GM19438 (cell line): ENCODE results near the gene ACOX2.
"Not testable (repeated sequence)": the region's sequence is repeated elsewhere in the genome, so short reads cannot be mapped to it uniquely, and the experiment has no call there.

Experiments used
- ATAC-seq: cut with Tn5 transposase; IDR thresholded peaks from one replicate; pipeline ENCODE4 v1.9.1; 2021; ENCODE audit warnings: low read depth; ENCODE audit not compliant: unreplicated experiment

Gene ACOX2

DNA sequence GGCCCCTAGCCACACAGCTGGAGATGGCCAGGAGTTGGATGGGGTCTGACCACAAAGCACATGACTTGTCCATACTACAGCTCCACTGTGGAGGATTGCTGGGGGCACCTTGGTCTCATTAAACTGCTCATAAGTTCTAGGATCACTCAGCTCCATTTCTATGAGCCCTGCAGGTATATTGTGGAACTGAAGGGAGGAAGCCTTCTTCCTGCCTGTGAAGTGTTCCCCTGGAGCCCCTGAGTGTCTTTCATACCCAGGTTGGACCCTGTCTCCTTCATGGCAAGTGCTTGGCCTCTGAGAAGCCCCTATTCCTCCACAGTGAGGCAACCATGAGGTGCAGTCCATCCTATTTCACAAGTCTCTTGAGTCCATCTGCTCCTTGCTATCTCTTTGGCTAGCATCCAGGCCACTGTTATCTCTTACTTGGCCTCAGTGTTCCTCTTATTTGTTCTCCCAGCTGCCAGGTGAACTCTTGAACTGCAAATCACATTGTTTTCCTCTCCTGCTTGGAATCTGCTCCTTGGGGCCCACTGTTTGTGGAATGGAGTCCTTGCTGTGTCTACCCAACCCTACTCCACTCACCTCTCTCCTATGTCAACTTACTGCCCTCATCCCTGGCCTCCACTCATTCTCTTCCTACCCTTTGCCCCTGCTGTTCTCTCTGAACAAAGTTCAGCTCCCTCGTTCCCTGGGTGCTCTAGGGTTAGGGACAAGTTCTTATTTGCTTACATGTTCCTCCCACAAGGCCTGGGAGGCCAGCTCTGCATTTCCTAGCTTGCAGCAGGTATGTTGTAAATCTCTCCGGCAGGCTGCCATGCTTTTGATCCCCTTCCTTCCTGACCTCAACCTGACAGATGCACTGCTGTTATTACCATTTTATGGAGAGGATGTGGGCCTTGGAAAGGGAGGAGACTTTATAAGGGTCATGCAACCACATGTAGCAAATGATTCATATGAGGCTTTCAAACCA lies 1.2 kb downstream of the ACOX2 start:
- no peak for ATAC-seq

DNA sequence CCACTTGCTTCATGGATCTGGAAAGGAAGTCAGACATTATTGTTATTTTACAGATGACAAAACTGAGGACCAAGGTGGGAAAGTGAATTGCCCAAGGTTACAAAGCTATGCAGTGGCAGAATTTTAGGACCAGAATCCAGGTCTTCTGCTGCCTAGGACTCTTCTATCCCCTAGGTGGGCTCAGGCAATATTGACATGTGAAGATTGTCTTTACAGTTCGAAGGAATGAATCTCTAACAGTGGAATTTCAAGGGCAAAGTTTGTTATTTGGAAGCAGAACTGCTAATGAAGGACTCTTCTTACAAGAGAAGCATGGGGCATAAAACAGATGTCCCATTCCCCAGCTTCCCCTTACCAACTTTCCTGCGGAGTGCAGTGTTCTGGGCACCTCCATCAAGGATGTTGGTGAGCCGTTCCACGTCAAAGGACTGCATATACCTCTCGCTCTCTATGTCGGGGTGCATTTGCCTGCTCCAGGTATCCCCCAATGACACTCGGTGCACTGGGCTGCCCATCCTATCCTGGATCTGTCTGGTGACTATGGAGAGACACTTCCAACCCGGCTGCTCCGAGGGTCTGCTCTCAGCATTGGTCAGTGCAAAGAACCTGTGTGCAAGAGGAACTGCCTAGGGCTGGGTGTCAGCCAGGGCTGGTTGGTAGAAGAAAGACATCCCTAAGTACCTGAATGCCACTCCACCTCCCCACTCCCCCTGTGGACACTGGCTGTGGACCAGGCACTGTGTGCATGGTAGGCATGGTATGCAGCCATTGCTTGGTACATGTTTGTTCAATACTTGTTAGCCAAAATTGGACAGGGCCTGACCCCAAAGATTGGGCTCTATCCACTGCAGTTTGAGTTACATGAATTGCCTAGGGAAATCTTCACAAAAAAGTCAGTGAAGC lies 2.1 kb downstream of the ACOX2 start:
- ATAC-seq = no peak

DNA sequence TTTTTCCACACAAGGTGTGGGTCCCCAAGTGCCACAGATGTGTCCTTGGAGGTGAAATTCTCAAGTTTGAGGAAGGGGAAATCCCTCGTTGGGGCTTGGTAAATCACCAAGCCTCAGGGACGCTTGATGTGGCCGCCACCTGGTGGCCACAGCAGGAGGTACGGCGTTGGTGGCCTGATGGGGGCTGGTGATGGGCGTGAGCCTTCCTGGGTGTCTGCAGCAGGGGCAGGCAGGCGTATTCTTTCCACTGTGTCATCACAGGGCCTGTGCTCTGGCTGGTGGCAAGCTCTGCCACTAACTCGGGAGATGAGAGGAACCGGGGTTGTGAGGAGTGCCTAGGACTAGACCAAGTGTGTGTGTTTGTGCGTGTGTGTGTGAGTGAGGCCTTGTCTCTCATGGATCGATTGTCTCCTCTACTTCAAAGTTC lies 4.2 kb downstream of the ACOX2 start:
- ATAC-seq = peak; percentile 88

DNA sequence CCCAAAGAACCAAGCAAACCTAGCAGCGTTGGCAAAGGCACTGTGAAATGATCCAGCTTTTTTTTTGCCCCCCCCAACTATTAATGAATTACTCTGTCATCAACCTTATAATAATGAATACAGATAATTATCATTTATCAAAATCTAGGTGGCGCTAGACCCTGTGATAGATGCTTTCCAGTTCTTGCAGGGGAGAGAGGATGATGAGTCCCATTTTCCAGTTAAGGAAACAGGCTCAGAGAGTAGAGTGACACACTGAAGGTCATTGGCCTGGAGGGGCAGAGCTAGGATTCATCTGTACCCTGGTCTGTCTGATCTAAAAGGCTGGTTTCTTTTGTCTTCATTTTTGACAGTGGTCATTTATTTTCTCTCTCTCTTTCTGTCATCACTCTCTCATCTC lies 5.0 kb downstream of the ACOX2 start:
- no peak for ATAC-seq

DNA sequence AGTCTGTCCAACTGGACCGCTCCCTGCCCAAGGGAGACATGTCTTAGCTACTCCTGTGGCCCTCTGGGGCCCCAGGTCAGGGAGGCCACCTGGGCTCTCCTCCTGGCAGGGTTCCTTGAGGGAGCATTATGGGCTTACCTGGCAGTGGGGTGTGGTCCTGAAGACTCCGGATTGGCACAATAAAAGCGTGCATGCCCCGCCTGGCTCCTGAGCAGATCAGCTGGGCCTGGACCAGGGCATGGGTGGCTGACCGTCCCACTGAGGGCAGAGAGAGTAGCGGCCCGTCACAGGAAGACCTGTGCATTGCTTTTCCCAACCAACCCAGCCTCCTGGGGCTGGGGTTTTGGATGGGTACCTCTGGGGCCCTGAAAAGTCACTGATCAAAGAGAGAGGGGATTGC lies 5.4 kb downstream of the ACOX2 start:
- no peak for ATAC-seq

DNA sequence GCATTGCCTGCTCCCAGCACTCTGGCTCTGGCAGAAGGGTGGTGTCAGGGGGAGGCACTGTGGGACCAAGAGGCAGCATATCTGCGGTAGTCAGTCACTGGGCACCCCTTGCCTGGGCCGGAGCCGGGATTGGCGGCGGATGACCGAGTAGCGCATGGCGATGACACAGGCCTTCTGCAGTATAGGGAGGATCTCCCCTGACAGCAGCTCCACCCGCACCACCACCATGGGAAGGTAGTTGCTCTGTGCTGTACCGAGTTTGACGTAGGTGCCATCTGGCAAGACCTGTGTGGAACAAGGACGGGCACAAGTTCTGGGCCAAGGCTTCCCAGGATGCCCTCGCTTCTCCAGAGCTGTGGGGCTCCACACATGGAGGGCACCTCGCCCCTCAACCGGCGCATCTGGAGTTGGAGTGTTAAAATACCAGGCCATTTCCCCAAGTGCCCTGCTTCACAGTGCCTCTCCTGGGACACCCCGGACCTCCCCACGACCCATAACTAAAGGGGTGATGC lies 6.6 kb downstream of the ACOX2 start:
- ATAC-seq = no peak

DNA sequence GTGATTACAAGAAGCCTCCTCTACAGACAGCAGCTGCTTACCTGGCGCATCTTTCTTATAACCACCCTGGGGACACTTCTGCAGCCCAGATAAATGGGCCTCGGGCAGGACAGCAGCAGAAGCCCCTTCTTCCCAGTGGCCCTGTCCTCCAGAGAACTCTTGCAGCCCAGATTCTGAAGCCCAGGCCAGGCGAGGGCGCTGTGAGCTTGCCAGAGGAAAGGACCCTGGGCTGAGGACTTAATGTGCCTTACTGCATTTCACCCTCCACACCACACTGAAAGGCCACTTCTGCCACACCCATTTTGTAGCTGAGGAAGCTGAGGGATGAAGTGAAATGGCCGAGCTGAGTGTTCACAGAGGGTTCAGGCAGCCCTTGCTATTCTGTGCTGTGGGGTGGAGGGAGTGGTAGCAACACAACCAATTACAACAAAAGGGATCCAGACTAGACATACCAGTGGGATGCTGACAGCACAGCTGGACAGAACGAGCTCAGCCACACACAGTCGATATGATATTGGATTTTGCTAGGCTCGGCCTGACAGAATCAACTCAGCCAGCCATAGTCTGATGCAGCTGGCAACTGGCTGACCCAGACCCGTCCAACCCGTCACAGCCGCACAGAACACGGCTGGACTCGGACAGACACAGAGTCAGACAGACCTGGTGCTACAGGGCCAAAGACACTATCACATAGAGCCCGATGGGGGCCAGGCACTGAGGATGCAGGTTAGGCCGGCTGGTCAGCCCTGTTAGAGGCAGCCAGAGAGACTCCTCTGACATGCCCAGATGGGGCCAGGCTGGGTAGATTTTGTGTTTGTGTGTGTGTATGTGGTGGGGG lies 7.3 kb downstream of the ACOX2 start:
- ATAC-seq = no peak

DNA sequence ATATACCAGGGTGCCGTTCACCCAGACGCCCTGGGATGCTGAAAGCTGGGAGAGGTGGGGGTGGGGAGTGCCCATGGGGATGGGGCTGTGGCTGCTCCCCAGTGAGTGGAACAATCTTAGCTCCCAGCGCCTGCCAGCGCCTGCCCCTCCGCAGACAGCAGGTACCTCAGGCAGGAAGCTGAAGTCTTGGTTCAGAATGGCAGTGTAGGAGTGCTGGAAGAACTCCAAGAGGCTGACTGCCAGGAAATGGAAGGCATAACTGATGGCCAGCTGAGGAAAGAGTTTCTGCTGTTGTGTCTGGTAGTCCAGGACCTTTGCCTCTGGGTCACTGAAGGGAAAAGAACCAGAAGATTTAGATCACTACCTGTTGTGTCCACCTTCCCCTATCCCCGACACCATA lies 8.4 kb downstream of the ACOX2 start:
- ATAC-seq = no peak

DNA sequence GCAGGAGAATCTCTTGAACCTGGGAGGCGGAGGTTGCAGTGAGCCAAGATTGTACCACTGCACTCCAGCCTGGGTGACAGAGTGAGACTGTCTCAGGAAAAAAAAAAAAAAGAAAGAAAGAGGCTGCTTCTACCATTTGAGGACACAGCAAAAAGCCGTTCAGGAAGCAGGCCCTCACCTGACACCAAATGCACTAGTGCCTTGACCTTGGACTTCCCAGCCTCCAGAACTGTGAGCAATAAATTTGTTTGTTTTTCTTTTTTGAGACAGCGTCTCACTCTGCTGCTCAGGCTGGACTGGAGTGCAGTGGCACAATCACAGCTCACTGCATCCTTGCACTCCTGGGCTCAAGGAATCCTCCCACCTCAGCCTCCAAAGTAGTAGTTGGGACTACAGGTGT lies 9.6 kb downstream of the ACOX2 start:
- ATAC-seq = not testable (repeated sequence)

DNA sequence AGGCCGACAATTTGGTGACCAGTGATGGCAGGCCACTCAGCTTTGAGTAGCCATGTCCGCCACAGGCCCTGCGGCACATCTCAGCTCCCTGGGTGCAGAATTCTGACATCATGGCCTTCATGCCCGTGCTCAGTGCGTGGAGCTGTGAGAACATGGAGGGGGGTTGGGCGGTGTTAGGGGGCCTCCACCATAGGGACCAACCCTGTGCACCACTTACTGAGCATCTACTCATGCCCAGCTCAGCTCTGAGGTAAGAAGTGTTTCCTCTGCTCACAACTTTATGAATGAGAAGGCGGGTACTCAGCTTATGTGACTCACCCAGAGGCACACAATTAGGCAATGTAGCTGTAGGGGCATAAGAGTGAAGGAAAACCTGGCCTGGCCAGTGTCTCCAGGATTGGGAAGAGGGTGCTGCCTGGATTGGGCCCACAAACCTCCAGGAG lies 10.5 kb downstream of the ACOX2 start:
- ATAC-seq = no peak

DNA sequence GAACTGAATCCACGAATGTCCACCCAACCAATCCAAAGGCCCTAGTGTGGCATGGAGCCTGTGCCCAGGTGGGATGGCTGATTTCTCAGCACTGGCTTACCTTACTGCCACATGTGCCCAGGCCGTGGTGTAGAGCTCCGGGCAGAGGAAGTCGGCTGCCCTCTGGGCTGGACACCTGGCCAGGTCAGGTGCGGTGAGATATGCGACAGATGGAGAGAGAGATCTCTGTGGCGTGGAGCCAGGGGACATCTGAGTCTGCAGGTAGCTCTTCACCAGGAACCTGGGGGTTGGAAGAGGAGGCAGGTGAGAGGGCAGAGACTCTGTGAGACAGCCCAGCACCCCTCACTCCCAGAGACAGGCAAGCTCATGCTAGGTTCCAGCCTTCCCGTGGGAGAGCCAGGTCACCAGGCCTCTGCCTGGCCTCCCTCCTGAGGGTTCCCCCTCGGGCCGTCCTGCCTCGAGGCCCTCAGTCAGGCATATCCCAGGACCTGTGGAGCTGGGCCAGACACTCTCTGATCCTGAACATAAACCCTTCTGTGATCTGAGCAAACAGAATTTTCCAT lies 12.6 kb downstream of the ACOX2 start:
- ATAC-seq = no peak

DNA sequence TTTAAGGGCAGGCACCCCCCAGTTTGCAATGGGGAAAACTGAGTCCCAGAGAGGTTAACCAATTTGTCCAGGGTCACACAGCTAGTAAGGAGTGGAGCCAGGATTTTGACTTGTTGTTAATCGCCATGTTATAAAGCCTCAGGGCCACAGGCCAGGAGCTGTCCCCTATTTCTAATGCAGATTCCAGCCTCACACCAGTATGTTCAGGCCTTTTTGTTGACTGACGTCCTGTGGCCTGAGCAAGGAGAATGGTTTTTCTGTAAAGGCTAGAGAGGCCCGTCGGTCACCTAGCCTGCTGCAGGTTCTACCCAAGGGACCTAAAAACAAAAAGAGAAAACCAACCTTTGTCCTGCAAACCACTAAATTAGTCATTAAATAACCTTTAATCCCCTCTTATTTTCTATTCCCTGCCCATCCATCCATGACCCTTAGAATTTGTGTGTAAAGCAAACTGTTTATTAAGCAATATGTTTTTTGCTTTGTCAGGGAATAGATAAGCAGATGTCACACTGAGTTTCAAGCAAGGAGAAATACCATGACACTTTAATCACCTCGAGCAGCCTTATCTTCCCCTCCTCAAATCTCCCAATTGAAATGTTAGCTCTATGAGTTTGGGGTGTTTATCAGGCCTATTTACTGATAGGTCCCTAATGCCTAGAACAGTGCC lies 14.1 kb downstream of the ACOX2 start:
- ATAC-seq = no peak

DNA sequence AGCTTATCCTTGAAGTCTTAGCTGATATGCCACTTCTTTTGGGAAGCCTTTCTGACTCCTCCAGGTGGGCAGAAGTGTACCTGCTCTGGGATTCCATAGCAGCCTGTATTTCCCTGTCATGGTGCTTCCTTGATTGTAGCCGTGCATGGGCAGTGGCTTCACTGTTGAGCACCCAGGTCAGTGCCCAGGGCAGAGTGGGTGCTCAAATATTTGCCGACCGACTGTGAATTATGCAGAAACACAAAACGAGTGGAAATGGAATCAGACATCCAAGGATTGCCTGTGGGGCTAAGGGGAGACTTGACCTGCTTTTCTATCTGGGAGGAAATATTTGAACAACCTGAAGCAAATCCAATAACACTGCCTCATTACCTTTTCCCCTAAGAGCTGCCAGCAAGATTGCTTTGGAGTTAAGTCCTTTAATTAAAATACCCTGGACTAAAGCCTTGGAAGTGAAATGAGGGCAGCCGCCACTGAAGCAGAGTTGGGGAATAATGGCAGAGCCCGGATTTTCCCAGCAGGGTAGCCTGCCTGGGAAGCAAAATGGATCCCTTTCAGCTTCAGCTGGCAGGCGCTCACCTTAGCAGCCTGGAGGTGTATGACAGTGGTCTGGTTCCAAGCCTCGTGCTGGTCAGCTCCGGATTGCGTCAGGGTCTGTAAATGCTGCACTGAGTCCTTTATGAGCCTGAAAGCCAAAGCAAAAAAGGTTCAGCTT lies 14.9 kb downstream of the ACOX2 start:
- no peak for ATAC-seq

DNA sequence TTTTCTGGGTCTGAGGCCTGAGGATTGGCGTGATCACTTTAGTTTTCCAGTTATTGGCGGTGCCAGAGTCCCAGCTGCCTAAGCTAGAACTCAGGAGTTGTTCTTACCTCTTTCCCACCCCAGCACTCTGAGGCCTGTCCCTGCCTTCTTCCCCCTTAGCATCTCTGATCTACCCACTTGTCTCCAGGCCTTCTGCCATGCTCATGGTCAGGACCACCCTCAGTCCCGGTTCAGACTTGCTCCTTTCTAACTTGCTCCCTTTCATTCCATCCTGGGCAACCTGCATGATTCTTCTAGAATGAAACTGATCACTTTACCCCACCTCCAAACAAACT lies 15.7 kb downstream of the ACOX2 start:
- ATAC-seq = no peak

DNA sequence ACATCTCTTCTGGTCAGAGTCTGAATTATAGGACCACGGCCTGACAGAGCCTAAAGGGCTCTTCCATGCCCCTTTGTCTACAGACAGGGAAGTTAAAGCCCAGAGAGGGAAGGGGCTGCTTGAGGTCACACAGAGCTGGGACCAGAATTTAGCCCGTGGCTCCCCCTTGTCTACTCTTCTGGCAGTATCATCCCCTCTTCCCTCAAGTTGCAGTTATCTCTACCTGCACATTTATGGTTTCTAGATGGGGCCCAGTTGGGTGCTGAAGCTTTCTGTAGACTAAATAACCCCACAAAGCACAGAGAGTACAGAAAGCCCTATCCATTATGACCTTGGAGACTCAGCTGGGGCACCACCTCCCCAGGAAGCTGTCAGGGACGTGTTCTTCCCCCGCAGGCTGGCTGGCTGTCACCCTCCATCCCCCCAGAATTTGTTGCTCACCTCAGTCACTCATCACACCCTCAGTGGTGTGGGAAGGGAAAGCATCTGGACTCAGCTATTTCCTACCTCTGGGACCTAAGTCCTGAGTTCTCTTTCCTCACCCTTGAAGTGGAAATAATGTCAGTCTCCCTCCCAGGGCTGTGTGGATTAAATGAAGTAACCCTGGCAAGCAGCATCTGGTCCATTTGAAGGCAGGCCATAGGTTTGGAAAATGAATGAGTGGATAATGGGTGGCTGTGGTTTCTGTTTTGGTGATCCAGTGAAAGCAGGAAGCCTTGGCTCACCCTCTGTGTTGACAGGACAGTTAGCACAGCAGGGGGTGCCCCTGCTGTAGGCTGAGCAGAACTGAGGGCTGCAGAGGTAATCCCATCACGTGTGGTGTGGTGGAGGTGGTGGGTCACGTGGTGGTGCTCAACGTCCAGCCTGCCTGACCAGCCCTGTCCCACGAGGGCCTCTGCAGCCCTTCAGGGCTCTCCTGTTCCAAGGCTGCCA lies 16.3 kb downstream of the ACOX2 start:
- ATAC-seq = no peak

DNA sequence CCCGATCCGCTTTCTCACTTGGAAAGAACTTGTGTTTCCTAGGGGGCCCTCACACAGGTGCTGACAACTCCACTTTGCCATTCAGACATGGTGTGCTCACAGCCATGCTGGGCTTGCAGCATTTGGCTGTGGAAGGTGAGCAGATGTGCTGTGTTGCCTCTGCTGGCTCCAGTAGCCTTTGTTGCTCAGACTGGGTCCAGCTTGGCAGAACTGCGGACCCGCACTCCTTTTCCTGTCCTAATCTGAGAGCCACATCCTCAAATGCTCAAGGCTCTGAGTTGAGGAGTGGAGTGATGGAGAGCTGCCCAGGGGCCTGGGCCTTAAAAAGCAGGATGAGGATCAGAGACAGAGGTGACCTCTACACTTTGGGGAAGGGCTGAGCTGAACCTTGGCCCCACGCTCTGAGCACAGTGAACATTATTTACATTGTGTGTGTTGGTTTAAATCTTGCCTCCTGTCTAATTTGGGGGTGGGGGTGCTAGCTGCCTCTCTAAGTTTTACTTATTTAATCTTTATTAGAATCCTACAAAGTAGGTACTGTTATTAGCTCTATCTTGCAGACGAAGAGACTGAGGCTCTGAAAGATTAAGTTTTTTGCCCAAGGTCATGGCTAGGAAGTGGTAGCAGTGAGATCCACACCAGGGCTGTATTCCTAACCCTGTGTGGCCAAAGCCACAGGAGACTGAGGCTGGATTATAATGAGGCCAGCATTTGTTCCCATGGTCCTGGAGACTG lies 17.2 kb downstream of the ACOX2 start:
- ATAC-seq = no peak

DNA sequence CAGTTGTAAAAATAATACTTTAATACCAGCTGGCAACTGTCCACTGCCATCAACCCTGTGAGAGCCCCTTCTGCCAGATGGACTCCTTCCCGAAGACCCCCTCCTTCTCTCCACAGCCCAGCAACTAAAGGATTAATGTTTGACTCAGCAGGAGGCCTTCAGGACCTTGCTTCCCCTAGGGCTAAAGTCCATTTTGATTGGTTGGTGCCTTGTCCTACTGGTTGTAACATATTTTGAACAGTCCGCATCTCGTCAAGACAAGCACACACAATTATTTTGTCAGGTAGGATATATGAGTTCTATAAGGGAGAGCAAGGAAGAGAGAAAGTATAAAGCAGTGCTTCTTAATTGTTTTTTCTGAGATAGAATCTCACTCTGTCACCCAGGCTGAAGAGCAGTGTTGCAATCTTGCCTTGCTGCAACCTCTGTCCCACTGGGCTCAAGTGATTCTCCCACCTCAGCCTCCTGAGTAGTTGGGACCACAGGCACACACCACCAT lies 18.6 kb downstream of the ACOX2 start:
- no peak for ATAC-seq
